HG02852 (cell line): ENCODE data around the gene MAN1A1.
"Not testable (repeated sequence)": the region's sequence is repeated elsewhere in the genome, so short reads cannot be mapped to it uniquely, and the experiment has no call there.

Experiments
- ATAC-seq: cut with Tn5 transposase; IDR thresholded peaks from one replicate; pipeline ENCODE4 v1.9.1; 2021; ENCODE audit warnings: mild to moderate bottlenecking, moderate library complexity; ENCODE audit not compliant: unreplicated experiment

The MAN1A1 gene

GRCh38 chr6:119307056-119307455 lies 42.5 kb downstream of the MAN1A1 start:
- ATAC-seq = no peak

- ATAC-seq = no peak
Observed at GRCh38 chr6:119306396-119306968, 43.1 kb downstream of the MAN1A1 start.

GRCh38 chr6:119303164-119303887 lies 46.2 kb downstream of the MAN1A1 start:
- ATAC-seq = no peak

GRCh38 chr6:119301429-119301828 lies 48.1 kb downstream of the MAN1A1 start:
- no peak for ATAC-seq

- no peak for ATAC-seq
Observed at GRCh38 chr6:119299694-119300093, 49.9 kb downstream of the MAN1A1 start.

GRCh38 chr6:119297049-119297448 lies 52.5 kb downstream of the MAN1A1 start:
- ATAC-seq = no peak

GRCh38 chr6:119296036-119297035 lies 53.2 kb downstream of the MAN1A1 start:
- no peak for ATAC-seq

- peak; percentile 92 for ATAC-seq
Observed at GRCh38 chr6:119294984-119295383, 54.6 kb downstream of the MAN1A1 start.

GRCh38 chr6:119291060-119291459 lies 58.5 kb downstream of the MAN1A1 start:
- ATAC-seq = not testable (repeated sequence)

GRCh38 chr6:119290306-119290705 lies 59.3 kb downstream of the MAN1A1 start:
- ATAC-seq = no peak

- no peak for ATAC-seq
Observed at GRCh38 chr6:119289651-119290050, 59.9 kb downstream of the MAN1A1 start.

GRCh38 chr6:119285908-119286625 lies 63.5 kb downstream of the MAN1A1 start:
- ATAC-seq = no peak

GRCh38 chr6:119284861-119285521 lies 64.6 kb downstream of the MAN1A1 start:
- ATAC-seq = no peak

GRCh38 chr6:119283979-119284545 lies 65.5 kb downstream of the MAN1A1 start:
- no peak for ATAC-seq

GRCh38 chr6:119283214-119283613 lies 66.3 kb downstream of the MAN1A1 start:
- ATAC-seq = no peak

GRCh38 chr6:119280668-119281067 lies 68.9 kb downstream of the MAN1A1 start:
- no peak for ATAC-seq

GRCh38 chr6:119280080-119280479 lies 69.5 kb downstream of the MAN1A1 start:
- ATAC-seq = no peak

GRCh38 chr6:119278625-119279024 lies 70.9 kb downstream of the MAN1A1 start:
- ATAC-seq = no peak

GRCh38 chr6:119277052-119277451 lies 72.5 kb downstream of the MAN1A1 start:
- no peak for ATAC-seq

- no peak for ATAC-seq
Observed at GRCh38 chr6:119276211-119276610, 73.3 kb downstream of the MAN1A1 start.
